AG09309 (cell line): ENCODE data around the gene RNASET2.
"Not testable (repeated sequence)": the region's sequence is repeated elsewhere in the genome, so short reads cannot be mapped to it uniquely, and the experiment has no call there.

Experiments
- DNase-seq: peaks from one replicate; pipeline ENCODE4 v3.0.0-alpha.2; 2010; ENCODE audit warnings: low read depth
- H3K4me3 ChIP-seq: 2 replicates; pipeline ENCODE4 v1.5.1; 2011; ENCODE audit warnings: mild to moderate bottlenecking, low read depth, low read length, moderate library complexity; ENCODE audit not compliant: control insufficient read depth
- CTCF ChIP-seq: IDR thresholded peaks from 2 replicates; pipeline ENCODE4 v1.5.1; 2011; ENCODE audit warnings: mild to moderate bottlenecking, low read depth, low read length, inconsistent platforms; ENCODE audit not compliant: insufficient read depth, control insufficient read depth; ENCODE audit errors: missing control alignments

Gene RNASET2

GRCh38 chr6:166925141-166925996 lies 31.0 kb downstream of the RNASET2 start:
- no peak for DNase-seq
- no peak for TF ChIP-seq CTCF
- H3K4me3 ChIP-seq: no peak overlapping the region

GRCh38 chr6:166924531-166924930 lies 31.8 kb downstream of the RNASET2 start:
- no peak overlapping the region for H3K4me3 ChIP-seq
- DNase-seq: no peak
- no peak for TF ChIP-seq CTCF

GRCh38 chr6:166922937-166923336 lies 33.4 kb downstream of the RNASET2 start:
- no peak for TF ChIP-seq CTCF
- no peak for DNase-seq

GRCh38 chr6:166921570-166921969 lies 34.8 kb downstream of the RNASET2 start:
- H3K4me3 ChIP-seq: no peak overlapping the region
- TF ChIP-seq CTCF: no peak
- DNase-seq: no peak

More at GRCh38 chr6:166922937-166923336, 33.4 kb downstream of the RNASET2 start:
- H3K4me3 ChIP-seq: no peak overlapping the region

DNA sequence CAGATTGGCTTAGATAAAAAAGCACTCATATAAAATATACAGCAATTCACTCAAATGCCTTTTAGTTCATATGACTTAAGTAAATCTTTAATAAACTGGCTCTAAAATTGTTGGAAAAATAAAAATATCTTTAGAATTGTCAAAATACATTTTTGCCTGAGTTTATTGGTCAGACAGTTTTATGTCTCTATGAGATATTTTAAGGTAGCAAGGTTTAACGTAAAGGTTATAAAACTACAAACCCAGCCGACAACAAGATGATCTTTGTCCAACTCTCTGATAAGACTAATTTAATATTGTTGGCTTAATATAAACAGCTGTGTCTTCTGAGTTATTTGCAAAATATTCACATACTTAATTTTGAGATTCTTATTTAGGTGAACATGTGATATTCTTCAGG lies 39.5 kb downstream of the RNASET2 start:
- no peak for DNase-seq
- TF ChIP-seq CTCF: no peak
- H3K4me3 ChIP-seq: no peak overlapping the region

- not testable (repeated sequence) for DNase-seq, H3K4me3 ChIP-seq
Measured at GRCh38 chr6:166915484-166915883, 40.9 kb downstream of the RNASET2 start.

DNA sequence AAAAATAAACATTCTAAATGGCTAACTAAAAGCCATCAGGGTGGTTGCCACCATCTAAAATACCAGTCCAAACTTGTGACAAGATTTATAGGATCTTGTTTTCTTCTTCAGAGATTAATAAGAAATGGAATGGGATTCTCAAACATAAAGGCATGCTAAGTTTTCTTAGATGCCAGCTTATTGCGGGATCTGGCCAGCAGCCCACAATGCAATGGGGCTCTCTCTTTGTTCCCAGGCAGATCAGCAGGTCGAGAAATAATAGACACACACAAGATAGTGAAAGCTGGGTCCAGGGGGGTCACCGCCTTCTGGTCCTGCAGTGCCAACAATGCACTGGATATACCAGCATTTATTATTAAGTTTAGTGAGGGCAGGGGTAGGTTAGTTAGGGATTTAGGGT lies 41.4 kb downstream of the RNASET2 start:
- DNase-seq: not testable (repeated sequence)

More for the DNA sequence above, 41.4 kb downstream of the RNASET2 start:
- H3K4me3 ChIP-seq: not testable (repeated sequence)
